ENCODE data around the gene SIRT5. TPM values are rescaled to one million over a fixed set of nuclear protein-coding genes. Genes with fewer than 3 reads are reported as not detected.

Gene SIRT5
- total RNA-seq, 4 donors from 2014 or later, result 10.5 to 20.4 (median 12.4) TPM

DNA sequence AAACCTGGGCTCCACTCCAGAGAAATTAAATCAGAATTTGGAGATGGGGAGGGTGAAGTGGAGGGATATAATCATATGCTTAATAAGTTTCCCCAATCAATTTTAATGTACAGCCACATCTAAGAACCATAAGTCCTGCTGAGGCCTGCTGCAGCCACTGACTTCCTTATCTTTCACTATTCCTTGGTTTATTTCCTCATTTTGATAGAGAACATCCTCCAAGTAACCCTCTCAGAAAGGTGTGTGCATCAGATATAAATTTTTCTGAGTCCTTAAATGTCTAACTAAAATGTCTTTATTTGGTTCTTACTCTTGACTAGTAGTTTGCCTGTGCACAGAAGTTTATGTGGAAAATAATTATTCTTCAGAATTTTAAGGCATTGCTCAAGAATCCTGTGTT is 23.7 kb upstream of the SIRT5 start:
- H3K27ac ChIP-seq, result no peak overlapping the region
- no peak for TF ChIP-seq POLR2A (IDR thresholded peaks at IDR 0.05)
- no peak for TF ChIP-seq CTCF (IDR thresholded peaks at IDR 0.05)
- H3K9me3 ChIP-seq, result no peaks in the 10 kb centered on the region
- H3K4me1 ChIP-seq, result no peaks in the 10 kb centered on the region
- no peaks in the 10 kb centered on the region for H3K27me3 ChIP-seq
- intact Hi-C loops (cut with DNase I), result no loop called here
- no peaks in the 10 kb centered on the region for H3K36me3 ChIP-seq
- no peak for DNase-seq
- H3K4me3 ChIP-seq (replicated peaks in 1 of 3), result no peak overlapping the region

DNA sequence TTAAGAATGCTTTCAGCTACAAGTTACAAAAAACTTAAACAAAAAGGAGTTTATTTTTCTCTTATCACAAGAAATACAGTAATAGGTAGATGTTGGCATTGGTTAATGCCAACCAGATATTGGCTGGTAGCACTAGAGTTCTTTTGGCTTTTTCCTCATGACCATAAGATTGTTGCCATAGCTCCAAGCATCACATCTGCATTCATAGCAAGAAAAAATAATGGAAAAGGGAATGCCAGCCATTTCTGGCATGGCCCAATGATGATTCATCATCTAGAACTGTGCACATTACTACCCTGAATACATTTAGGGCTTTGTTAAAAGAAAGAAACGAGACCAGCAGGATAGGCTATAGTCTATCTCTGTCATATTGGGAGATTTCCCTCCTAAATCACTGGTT is 20.8 kb upstream of the SIRT5 start:
- intact Hi-C loops (cut with DNase I), result no loop called here
- no peak for TF ChIP-seq CTCF (IDR thresholded peaks at IDR 0.05)
- no peak for TF ChIP-seq POLR2A (IDR thresholded peaks at IDR 0.05)
- H3K36me3 ChIP-seq, result no peaks in the 10 kb centered on the region
- H3K27me3 ChIP-seq, result no peaks in the 10 kb centered on the region
- DNase-seq, result no peak
- no peak overlapping the region for H3K27ac ChIP-seq
- H3K9me3 ChIP-seq, result no peaks in the 10 kb centered on the region
- no peaks in the 10 kb centered on the region for H3K4me1 ChIP-seq
- H3K4me3 ChIP-seq (replicated peaks in 1 of 3), result no peak overlapping the region
- WGBS, 2 donors, result 96 to 100% methylated on average over 1 of the region's 1 CpG

DNA sequence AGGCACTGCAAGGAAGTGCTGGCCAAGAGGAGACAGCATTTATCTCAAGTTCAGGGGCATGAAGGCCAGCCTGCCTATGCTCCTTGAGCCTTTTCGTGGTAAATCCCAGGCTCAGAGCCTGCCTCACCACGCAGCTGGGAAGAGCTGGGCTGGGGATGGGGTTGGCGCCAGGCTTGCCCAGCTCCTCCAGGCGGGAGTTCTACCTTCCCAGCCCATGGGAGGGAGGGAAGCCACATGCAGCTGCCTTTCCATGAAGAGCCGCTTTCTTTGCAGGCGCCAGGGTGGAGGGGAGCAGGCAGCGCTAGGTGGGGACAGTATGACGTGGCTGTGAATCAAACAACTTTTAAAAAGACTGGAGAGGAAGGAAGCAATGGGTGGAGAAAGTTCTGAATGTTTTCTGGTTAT is 19.5 kb upstream of the SIRT5 start:
- 46 to 52% methylated on average over 8 of the region's 8 CpGs for WGBS, 2 donors
- DNase-seq, result peak; percentile 14 to 15
- H3K36me3 ChIP-seq, result no peaks in the 10 kb centered on the region
- peak overlapping the region; percentile 39 to 62 (median 49) for H3K27ac ChIP-seq
- H3K27me3 ChIP-seq, result no peaks in the 10 kb centered on the region
- H3K4me1 ChIP-seq, result peaks cover 0 to 4% of the 10 kb centered on the region in 2 donors
- H3K9me3 ChIP-seq, result no peaks in the 10 kb centered on the region
- intact Hi-C loops (cut with DNase I), result no loop called here
- no peak for TF ChIP-seq CTCF (IDR thresholded peaks at IDR 0.05)
- TF ChIP-seq POLR2A (IDR thresholded peaks at IDR 0.05), result peak in 1 of 2 donors; percentile 46
- H3K4me3 ChIP-seq (replicated peaks in 1 of 3), result no peak overlapping the region

DNA sequence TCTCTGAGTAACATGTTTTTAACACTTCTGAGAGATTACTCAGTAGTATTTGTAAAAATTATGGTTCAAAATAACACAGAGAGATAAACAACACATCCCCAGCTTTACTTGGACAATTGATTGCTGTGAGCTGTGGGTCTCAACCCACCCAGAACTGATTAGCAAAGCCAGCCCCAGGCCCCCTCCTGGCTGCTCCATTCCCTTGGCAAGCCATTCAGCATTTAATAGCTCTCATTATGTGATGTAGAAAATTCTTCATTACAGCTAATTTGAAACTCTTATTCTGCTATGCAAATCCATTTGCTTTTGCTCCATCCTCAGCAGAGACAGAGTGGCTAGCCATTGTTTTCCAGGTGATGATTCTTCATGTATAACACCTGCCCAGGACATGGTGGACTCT is 16.6 kb upstream of the SIRT5 start:
- no peak for TF ChIP-seq CTCF (IDR thresholded peaks at IDR 0.05)
- no peak for TF ChIP-seq POLR2A (IDR thresholded peaks at IDR 0.05)
- intact Hi-C loops (cut with DNase I), result no loop called here
- no peak for DNase-seq
- H3K27ac ChIP-seq, result no peak overlapping the region
- H3K27me3 ChIP-seq, result no peaks in the 10 kb centered on the region
- H3K4me1 ChIP-seq, result peaks cover 0 to 23% of the 10 kb centered on the region in 2 donors
- no peak overlapping the region for H3K4me3 ChIP-seq (replicated peaks in 1 of 3)
- no peaks in the 10 kb centered on the region for H3K9me3 ChIP-seq
- no peaks in the 10 kb centered on the region for H3K36me3 ChIP-seq

DNA sequence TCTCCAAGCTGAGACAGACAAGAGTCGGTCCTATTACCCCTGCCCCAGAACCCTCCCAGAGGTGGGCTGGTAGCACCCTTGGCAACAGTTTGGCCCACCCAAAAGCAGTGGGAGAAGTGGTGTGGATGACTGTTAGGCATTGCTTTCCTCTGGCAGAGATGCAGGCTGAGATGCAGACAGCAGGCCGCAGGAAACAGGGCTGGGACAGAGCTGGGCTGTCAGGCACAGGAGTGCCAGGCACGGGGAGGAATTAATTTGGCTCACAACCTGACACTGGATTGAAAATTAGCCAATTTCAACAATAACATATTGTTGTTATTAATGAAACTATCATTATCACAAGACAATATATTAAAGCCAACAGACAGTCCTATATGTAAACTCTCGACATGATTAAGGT is 15.7 kb upstream of the SIRT5 start:
- WGBS, 2 donors, result 71% methylated on average over 4 of the region's 4 CpGs
- no peak for TF ChIP-seq CTCF (IDR thresholded peaks at IDR 0.05)
- no peak for TF ChIP-seq POLR2A (IDR thresholded peaks at IDR 0.05)

More for the DNA sequence above, 15.7 kb upstream of the SIRT5 start:
- intact Hi-C loops (cut with DNase I), result no loop called here
- Histone ChIP-seq H3K4me1 (peaks cover 0 to 23% of the 10 kb centered on the region in 2 donors), H3K9me3 (no peaks in the 10 kb centered on the region), H3K27me3 (no peaks in the 10 kb centered on the region), H3K27ac (peak overlapping the region in 1 of 3 donors; percentile 15), H3K4me3 (replicated peaks in 1 of 3) (no peak overlapping the region), H3K36me3 (no peaks in the 10 kb centered on the region)
- DNase-seq, result no peak

Data from thyroid gland (tissue), 4 donors.